HL-60 (cell line): ENCODE data around the gene HOXA2.

Experiments
- GABPA ChIP-seq: IDR thresholded peaks from 2 replicates; pipeline ENCODE4 v1.6.1; 2012; ENCODE audit warnings: low read depth
- POLR2AphosphoS5 ChIP-seq: IDR thresholded peaks from 2 replicates; pipeline ENCODE4 v1.6.1; 2012; ENCODE audit warnings: low read depth
- TF ChIP-seq, protein P1 (sequence below): IDR thresholded peaks from 2 replicates; pipeline ENCODE4 v1.6.1; 2012; ENCODE audit warnings: low read depth; ENCODE audit not compliant: insufficient replicate concordance
- TF ChIP-seq, protein P2 (sequence below): IDR thresholded peaks from one replicate; pipeline ENCODE4 v1.5.1; 2011; ENCODE audit warnings: low read length, control low read depth, inconsistent platforms; ENCODE audit not compliant: insufficient read depth

DNA sequence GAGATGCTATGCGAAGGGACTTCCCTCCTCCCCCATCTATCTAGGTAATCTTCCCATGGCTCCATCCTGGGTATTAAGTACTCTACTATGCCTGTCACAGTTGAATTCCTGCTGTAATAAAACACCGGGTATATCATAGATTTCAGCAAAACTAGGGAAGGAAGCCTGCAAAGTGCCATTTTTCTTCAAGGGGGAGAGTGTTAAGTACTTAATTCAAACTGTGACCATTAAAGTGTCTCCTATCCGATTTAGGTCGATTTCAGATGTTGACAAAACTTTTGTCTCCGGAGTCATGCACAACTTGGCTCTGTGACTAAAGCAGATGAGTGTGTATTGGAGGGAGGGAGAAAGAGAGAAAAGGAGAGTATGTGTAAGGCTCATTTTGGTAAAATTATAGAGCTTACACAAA, 23.5 kb upstream of the HOXA2 start:
- TF ChIP-seq, protein P1, sequence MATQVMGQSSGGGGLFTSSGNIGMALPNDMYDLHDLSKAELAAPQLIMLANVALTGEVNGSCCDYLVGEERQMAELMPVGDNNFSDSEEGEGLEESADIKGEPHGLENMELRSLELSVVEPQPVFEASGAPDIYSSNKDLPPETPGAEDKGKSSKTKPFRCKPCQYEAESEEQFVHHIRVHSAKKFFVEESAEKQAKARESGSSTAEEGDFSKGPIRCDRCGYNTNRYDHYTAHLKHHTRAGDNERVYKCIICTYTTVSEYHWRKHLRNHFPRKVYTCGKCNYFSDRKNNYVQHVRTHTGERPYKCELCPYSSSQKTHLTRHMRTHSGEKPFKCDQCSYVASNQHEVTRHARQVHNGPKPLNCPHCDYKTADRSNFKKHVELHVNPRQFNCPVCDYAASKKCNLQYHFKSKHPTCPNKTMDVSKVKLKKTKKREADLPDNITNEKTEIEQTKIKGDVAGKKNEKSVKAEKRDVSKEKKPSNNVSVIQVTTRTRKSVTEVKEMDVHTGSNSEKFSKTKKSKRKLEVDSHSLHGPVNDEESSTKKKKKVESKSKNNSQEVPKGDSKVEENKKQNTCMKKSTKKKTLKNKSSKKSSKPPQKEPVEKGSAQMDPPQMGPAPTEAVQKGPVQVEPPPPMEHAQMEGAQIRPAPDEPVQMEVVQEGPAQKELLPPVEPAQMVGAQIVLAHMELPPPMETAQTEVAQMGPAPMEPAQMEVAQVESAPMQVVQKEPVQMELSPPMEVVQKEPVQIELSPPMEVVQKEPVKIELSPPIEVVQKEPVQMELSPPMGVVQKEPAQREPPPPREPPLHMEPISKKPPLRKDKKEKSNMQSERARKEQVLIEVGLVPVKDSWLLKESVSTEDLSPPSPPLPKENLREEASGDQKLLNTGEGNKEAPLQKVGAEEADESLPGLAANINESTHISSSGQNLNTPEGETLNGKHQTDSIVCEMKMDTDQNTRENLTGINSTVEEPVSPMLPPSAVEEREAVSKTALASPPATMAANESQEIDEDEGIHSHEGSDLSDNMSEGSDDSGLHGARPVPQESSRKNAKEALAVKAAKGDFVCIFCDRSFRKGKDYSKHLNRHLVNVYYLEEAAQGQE = no peak
- TF ChIP-seq, protein P2, sequence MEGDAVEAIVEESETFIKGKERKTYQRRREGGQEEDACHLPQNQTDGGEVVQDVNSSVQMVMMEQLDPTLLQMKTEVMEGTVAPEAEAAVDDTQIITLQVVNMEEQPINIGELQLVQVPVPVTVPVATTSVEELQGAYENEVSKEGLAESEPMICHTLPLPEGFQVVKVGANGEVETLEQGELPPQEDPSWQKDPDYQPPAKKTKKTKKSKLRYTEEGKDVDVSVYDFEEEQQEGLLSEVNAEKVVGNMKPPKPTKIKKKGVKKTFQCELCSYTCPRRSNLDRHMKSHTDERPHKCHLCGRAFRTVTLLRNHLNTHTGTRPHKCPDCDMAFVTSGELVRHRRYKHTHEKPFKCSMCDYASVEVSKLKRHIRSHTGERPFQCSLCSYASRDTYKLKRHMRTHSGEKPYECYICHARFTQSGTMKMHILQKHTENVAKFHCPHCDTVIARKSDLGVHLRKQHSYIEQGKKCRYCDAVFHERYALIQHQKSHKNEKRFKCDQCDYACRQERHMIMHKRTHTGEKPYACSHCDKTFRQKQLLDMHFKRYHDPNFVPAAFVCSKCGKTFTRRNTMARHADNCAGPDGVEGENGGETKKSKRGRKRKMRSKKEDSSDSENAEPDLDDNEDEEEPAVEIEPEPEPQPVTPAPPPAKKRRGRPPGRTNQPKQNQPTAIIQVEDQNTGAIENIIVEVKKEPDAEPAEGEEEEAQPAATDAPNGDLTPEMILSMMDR = no peak
- TF ChIP-seq POLR2AphosphoS5 (no peak), GABPA (no peak)
